Measurements from ENCODE around the gene PRH1.

PRH1 gene

DNA sequence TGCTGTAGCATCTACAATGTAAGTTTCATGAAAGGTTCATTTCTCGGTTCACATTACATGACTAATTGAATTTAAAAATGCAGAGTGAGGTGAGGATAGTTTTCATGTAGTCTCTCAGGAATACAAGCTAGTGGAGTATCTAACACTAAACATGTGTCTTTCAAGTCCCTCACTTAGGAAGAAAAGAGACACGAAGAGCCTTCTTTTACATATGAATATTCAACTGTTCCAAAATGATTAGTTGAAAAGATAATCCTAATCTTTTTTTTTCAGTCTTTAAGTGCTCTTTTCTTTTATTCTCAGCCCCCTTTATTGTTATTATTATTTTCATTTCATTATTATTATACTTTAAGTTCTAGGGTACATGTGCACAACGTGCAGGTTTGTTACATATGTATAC is 45.6 kb downstream of the PRH1 start:
- FAIRE-seq: no peak

Data from A204.1 (cell line).